Activated T-helper 2 cell treated with anti-CD3 and anti-CD28 coated beads, Interferon-gamma antibody, Interleukin-2, Interleukin-4, amounts not matched to agents 10 μg/mL and 5 μg/mL and 100 μg/mL, durations not matched to agents 14 hours and 24 hours and 36 hours (primary cell): ENCODE results near the gene STK38. TPM values are rescaled to one million over a fixed set of nuclear protein-coding genes. Genes with fewer than 3 reads are reported as not detected.
"Not testable (repeated sequence)": the region's sequence is repeated elsewhere in the genome, so short reads cannot be mapped to it uniquely, and the experiment has no call there.

Source experiments
- DNase-seq: peaks from one replicate; pipeline ENCODE4 v3.0.0; 2021; ENCODE audit warnings: low spot score
- H3K27ac Mint-ChIP-seq: one replicate; pipeline ENCODE4 v1.8.0; 2021; ENCODE audit warnings: mixed read lengths
- H3K27me3 Mint-ChIP-seq: one replicate; pipeline ENCODE4 v1.8.0; 2021; ENCODE audit warnings: low read depth, mixed read lengths
- H3K36me3 Mint-ChIP-seq: one replicate; pipeline ENCODE4 v1.8.0; 2021; ENCODE audit warnings: low read depth, mixed read lengths
- H3K4me1 Mint-ChIP-seq: one replicate; pipeline ENCODE4 v1.8.0; 2021; ENCODE audit warnings: low read depth, mixed read lengths
- H3K4me3 Mint-ChIP-seq: one replicate; pipeline ENCODE4 v1.8.0; 2021; ENCODE audit warnings: low read depth, mild to moderate bottlenecking, moderate library complexity, mixed read lengths
- H3K9me3 Mint-ChIP-seq: one replicate; pipeline ENCODE4 v1.8.0; 2021; ENCODE audit warnings: mixed read lengths
- intact Hi-C: fragments of 100-400 bp; cut with micrococcal nuclease; formaldehyde crosslinking; loops from one replicate; pipeline ENCODE4 v1.15.1; 2023
- total RNA-seq: library from RNA; stranded (reverse); gene quantifications from 2 replicates; pipeline ENCODE4 v1.2.3, GENCODE V29; 2022

STK38 gene
- total RNA-seq, 1 donor from 2014 or later, result 25.0 TPM

- Mint-ChIP-seq H3K9me3 (peaks cover 6% of the 10 kb centered on the region), H3K27me3 (no peaks in the 10 kb centered on the region), H3K4me1 (peaks cover 3% of the 10 kb centered on the region), H3K27ac (no peak overlapping the region), H3K4me3 (no peak overlapping the region), H3K36me3 (no peaks in the 10 kb centered on the region)
- DNase-seq, result no peak
- intact Hi-C loops, result no loop called here
Observed at GRCh38 chr6:36578030-36578429, 30.8 kb upstream of the STK38 start.

GRCh38 chr6:36577301-36577700 is 30.0 kb upstream of the STK38 start:
- Mint-ChIP-seq H3K9me3 (peaks cover 6% of the 10 kb centered on the region), H3K4me1 (peaks cover 3% of the 10 kb centered on the region)
- intact Hi-C loops, result no loop called here

DNA sequence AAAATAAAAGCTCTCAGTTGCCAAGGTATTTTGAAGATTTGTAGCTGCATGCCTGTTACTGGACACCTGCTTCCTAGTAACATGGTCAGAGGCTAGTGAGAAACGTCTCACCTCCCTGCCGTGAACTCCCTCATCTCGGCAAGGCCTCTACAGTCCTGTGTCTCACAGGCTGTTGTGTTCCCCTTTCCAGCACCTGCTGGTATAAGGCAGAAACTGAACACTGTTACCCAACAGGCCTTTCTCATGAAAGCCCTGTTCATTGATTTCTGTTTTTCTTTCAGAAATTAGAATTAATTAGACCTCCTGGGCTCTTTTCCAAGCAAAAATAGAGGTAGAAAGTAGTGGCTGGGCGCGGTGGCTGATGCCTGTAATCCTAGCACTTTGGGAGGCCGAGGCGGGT is 29.3 kb upstream of the STK38 start:
- H3K27ac Mint-ChIP-seq, result no peak overlapping the region
- no peak for DNase-seq
- peaks cover 3% of the 10 kb centered on the region for H3K4me1 Mint-ChIP-seq
- intact Hi-C loops, result no loop called here
- H3K9me3 Mint-ChIP-seq, result peaks cover 6% of the 10 kb centered on the region
- no peaks in the 10 kb centered on the region for H3K36me3 Mint-ChIP-seq
- no peaks in the 10 kb centered on the region for H3K27me3 Mint-ChIP-seq
- no peak overlapping the region for H3K4me3 Mint-ChIP-seq

More at GRCh38 chr6:36577301-36577700, 30.0 kb upstream of the STK38 start:
- DNase-seq, result no peak
- Mint-ChIP-seq H3K27ac (no peak overlapping the region), H3K36me3 (no peaks in the 10 kb centered on the region), H3K4me3 (no peak overlapping the region), H3K27me3 (no peaks in the 10 kb centered on the region)

- Mint-ChIP-seq H3K27ac (no peak overlapping the region), H3K27me3 (no peaks in the 10 kb centered on the region), H3K4me1 (peaks cover 2% of the 10 kb centered on the region), H3K4me3 (no peak overlapping the region), H3K36me3 (no peaks in the 10 kb centered on the region), H3K9me3 (peaks cover 6% of the 10 kb centered on the region)
- intact Hi-C loops, result no loop called here
- DNase-seq, result no peak
Observed at GRCh38 chr6:36574679-36575078, 27.4 kb upstream of the STK38 start.

DNA sequence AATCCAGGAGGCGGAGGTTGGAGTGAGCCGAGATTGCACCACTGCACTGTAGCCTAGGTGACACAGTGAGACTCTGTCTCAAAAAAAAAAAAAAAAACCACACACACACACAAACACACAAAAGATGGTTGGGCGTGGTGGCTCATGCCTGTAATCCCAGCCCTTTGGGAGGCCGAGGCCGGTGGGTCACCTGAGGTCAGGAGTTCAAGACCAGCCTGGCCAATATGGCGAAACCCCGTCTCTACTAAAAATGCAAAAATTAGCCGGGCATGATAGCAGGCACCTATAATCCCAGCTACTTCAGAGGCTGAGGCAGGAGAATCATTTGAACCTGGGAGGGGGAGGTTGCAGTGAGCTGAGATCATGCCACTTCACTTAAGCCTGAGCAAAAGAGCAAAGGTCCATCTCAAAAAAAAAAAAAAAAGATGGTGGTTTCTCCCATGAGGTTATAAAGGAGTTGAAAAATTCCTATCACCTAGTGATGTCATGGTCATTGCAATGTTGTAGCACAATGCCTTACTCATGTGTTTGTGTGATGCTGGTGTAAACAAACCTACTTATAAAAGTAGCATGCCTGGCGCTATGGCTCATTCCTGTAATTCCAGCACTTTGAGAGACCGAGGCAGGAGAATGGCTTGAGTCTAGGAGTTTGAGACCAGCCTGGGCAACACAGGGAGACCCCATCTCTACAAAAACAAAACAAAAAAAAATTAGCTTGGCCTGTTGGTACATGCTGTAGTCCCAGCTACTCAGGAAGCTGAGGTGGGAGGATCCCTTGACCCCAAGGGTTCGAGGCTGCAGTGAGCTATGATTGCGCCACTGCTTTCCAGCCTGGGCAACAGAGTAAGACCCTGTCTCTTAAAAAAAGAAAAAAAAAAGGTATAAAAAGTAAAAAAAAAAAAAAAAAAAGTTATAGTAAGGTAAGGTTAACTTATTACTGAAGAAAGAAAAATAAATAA is 25.4 kb upstream of the STK38 start:
- H3K36me3 Mint-ChIP-seq, H3K9me3 Mint-ChIP-seq: not testable (repeated sequence)

DNA sequence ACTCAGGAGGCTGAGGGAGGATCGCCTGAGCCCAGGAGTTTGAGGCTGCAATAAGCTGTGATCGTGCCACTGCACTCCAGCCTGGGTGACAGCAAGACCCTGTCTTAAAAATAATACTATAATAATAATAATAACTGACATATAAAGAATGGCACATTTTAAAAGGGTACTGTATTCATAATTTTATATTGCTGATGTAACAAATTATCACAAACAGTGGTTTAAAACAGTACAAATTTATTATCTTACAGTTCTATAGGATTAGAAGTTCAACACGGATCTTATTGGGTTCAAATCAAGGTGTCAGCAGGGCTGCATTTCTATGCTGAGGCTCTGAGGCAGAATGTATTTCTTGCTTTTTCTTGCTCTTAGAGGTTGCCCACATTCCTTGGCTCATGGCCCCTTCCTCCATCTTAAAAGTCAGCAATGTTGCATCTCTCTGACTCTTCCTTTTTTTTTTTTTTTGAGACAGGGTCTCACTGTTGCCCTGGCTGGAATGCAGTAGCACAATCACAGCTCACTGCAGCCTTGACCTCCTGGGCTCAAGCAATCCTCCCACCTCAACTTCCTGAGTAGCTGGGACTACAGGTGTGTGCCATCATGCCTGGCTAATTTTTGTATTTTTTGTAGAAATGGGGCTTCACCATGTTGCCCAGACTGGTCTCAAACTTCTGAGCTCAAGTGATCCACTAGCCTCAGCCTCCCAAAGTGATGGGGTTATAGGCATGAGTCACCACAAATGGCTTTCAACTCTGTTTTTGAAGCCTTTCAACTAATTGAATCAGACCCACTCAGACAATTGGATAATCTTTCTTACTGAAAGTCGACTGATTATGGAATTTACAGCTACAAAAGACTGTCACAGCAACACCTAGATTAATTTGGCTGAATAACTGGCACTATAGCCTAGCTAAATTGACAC is 24.1 kb upstream of the STK38 start:
- no peaks in the 10 kb centered on the region for H3K4me1 Mint-ChIP-seq
- no peak for DNase-seq
- peaks cover 6% of the 10 kb centered on the region for H3K9me3 Mint-ChIP-seq
- intact Hi-C loops, result no loop called here
- H3K27ac Mint-ChIP-seq, result no peak overlapping the region
- H3K36me3 Mint-ChIP-seq, result no peaks in the 10 kb centered on the region
- H3K4me3 Mint-ChIP-seq, result no peak overlapping the region
- H3K27me3 Mint-ChIP-seq, result no peaks in the 10 kb centered on the region

More for the DNA sequence above, 25.4 kb upstream of the STK38 start:
- H3K4me1 Mint-ChIP-seq, intact Hi-C loops, H3K27ac Mint-ChIP-seq, H3K4me3 Mint-ChIP-seq, DNase-seq, H3K27me3 Mint-ChIP-seq: not testable (repeated sequence)

DNA sequence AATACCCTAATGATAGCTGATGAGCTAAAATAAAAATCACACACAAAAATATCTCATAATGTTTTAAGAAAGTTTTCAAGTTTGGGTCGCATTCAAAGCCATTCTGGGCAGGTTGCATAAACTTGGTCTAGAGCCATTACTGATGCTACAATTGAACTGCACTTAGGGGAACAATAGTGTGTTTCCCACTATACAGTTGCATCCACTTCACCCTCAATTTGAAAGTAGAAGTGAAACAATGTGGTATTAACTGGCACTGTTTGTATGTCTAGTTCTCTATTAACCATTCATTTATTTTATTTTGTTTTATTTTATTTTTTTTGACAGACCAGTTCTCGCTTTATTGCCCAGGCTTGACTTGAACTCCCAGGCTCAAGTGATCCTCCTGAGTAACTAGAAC is 23.0 kb upstream of the STK38 start:
- no peak overlapping the region for H3K4me3 Mint-ChIP-seq
- no peak for DNase-seq
- peaks cover 6% of the 10 kb centered on the region for H3K9me3 Mint-ChIP-seq
- intact Hi-C loops, result no loop called here
- H3K36me3 Mint-ChIP-seq, result no peaks in the 10 kb centered on the region
- H3K27me3 Mint-ChIP-seq, result no peaks in the 10 kb centered on the region
- no peak overlapping the region for H3K27ac Mint-ChIP-seq
- no peaks in the 10 kb centered on the region for H3K4me1 Mint-ChIP-seq

- intact Hi-C loops, result no loop called here
- H3K36me3 Mint-ChIP-seq, result no peaks in the 10 kb centered on the region
Observed at GRCh38 chr6:36566418-36566905, 19.2 kb upstream of the STK38 start.

GRCh38 chr6:36563928-36564284 is 16.6 kb upstream of the STK38 start:
- H3K27ac Mint-ChIP-seq, result no peak overlapping the region
- no peaks in the 10 kb centered on the region for H3K4me1 Mint-ChIP-seq
- H3K36me3 Mint-ChIP-seq, result no peaks in the 10 kb centered on the region
- intact Hi-C loops, result no loop called here
- H3K4me3 Mint-ChIP-seq, result no peak overlapping the region
- no peaks in the 10 kb centered on the region for H3K9me3 Mint-ChIP-seq
- peaks cover 21% of the 10 kb centered on the region for H3K27me3 Mint-ChIP-seq
- no peak for DNase-seq

More at GRCh38 chr6:36566418-36566905, 19.2 kb upstream of the STK38 start:
- peaks cover 10% of the 10 kb centered on the region for H3K27me3 Mint-ChIP-seq
- no peaks in the 10 kb centered on the region for H3K4me1 Mint-ChIP-seq
- H3K4me3 Mint-ChIP-seq, result no peak overlapping the region
- no peak overlapping the region for H3K27ac Mint-ChIP-seq
- H3K9me3 Mint-ChIP-seq, result no peaks in the 10 kb centered on the region
- no peak for DNase-seq

DNA sequence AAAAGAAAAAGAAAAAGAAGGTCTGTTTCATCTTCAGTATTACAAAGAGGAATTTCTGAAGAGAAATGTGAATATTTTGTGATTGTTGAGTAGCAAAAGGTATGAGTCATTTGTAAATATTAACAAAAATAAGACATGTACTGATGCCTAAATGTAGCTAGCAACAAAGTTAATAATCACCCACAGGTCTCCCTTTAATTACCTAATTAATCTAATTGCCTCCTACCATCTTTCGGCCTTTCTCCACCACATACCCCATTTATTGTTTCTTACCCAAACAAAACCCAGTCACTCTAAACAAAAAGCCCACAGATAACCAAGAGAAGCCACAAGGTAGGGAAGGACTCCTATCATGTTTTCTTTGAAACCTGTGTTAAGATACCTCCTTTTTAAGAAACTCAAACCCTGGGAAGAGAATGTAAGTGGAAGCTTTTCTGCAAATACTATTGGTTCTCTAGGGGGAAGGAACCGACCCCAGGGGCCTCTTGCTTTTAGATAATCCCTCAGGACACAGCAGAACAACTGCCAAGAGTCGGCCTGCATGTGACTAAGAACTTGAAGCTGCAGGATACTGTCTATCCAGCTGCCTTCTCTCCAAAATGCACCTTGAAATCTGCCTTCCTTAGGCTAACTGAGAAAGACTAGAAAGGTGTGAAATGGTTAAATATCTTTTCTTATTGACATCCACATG is 16.1 kb upstream of the STK38 start:
- no peak for DNase-seq
- Mint-ChIP-seq H3K4me3 (no peak overlapping the region), H3K4me1 (no peaks in the 10 kb centered on the region), H3K27ac (no peak overlapping the region), H3K9me3 (no peaks in the 10 kb centered on the region), H3K36me3 (no peaks in the 10 kb centered on the region), H3K27me3 (peaks cover 21% of the 10 kb centered on the region)
- intact Hi-C loops, result no loop called here

- no peak overlapping the region for H3K27ac Mint-ChIP-seq
- no peak for DNase-seq
- H3K36me3 Mint-ChIP-seq, result no peaks in the 10 kb centered on the region
- H3K9me3 Mint-ChIP-seq, result no peaks in the 10 kb centered on the region
- H3K4me3 Mint-ChIP-seq, result no peak overlapping the region
- intact Hi-C loops, result no loop called here
- H3K4me1 Mint-ChIP-seq, result no peaks in the 10 kb centered on the region
- H3K27me3 Mint-ChIP-seq, result peaks cover 23% of the 10 kb centered on the region
Observed at GRCh38 chr6:36560822-36561221, 13.5 kb upstream of the STK38 start.

DNA sequence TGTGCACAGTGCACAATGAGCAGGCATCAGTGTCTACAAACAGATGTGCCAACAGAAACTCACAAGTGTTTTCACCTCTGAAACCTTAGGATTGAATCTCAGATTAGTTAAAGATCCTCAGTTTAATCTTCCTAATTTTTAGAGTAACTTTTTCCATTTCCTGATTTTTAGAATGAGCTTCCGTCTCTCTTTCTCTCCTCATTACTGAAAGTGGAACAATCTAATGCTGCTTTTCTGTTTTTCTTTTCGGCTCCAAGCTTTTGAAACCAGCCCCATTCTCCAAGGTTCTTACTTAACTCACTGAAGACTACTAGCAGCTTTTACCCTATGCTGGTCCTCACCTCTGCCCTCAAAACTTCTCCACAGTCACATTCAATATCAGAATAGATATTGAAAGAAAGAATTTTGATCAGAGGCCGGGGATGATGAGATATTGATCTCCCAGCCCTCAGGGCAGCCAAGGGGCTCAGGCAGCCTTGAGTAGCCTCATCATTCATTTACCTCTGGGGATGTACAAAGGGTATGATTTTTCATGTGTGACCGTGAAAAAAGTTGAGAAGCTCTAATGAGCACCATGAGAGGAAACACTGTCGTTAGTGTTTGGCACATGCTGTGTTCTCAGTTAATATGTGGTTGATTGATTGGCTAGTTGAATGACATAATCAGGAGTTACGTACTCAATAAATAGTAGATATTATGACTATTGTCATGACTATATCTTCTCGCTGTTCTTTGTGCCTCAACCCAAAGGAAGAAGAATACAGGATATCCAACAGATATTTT is 11.9 kb upstream of the STK38 start:
- no peak overlapping the region for H3K4me3 Mint-ChIP-seq
- no peaks in the 10 kb centered on the region for H3K4me1 Mint-ChIP-seq
- H3K27ac Mint-ChIP-seq, result no peak overlapping the region
- H3K9me3 Mint-ChIP-seq, result no peaks in the 10 kb centered on the region
- DNase-seq, result no peak
- intact Hi-C loops, result no loop called here
- no peaks in the 10 kb centered on the region for H3K36me3 Mint-ChIP-seq
- peaks cover 24% of the 10 kb centered on the region for H3K27me3 Mint-ChIP-seq
